Kidney epithelial cell (primary cell): ENCODE results near the gene RSPO4. TPM values are rescaled to one million over a fixed set of nuclear protein-coding genes. Genes with fewer than 3 reads are reported as not detected.

Experiments
- DNase-seq: peaks from one replicate; pipeline ENCODE4 v3.0.0-alpha.2; 2010; ENCODE audit warnings: low read depth
- H3K27me3 ChIP-seq: 2 replicates; pipeline ENCODE4 v1.6.0; 2011; ENCODE audit warnings: low read length; ENCODE audit not compliant: control insufficient read depth, insufficient read depth
- H3K36me3 ChIP-seq: 2 replicates; pipeline ENCODE4 v1.5.1; 2011; ENCODE audit warnings: low read length; ENCODE audit not compliant: control insufficient read depth, insufficient read depth
- H3K4me3 ChIP-seq: 2 replicates; pipeline ENCODE4 v1.5.1; 2011; ENCODE audit warnings: low read depth, mild to moderate bottlenecking, control low read depth, low read length
- total RNA-seq: library from RNA; depleted of rRNA; stranded (reverse); fragments of >200 nt; gene quantifications from 2 replicates; pipeline ENCODE4 v1.2.3, GENCODE V29; 2015
- TF ChIP-seq, protein P1 (sequence below): IDR thresholded peaks from 2 replicates; pipeline ENCODE4 v1.5.1; 2011; ENCODE audit warnings: mild to moderate bottlenecking, moderate library complexity, low read length, control low read depth, inconsistent platforms; ENCODE audit not compliant: insufficient read depth, poor library complexity, severe bottlenecking

The RSPO4 gene
- total RNA-seq, 1 donor from 2014 or later, result 3.3 TPM

DNA sequence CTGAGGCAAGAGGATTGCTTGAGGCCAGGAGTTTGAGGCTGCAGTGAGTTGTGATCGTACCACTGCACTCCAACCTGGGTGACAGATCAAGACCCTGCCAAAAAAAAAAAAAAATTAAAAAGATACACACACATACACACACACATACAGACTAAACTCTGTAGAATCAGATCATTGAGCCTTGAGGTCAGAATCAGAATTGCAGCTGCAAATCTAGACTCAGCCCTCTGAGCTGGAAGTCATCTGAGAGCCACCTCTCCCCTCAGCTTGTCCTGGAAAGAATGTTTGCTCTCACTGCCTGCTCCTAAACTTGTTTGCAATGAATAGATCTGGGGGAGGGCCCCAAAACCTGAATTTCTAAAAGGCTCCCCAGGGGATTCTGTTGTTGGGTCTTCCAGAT is 44.6 kb downstream of the RSPO4 start:
- DNase-seq, result no peak
- TF ChIP-seq, protein P1, sequence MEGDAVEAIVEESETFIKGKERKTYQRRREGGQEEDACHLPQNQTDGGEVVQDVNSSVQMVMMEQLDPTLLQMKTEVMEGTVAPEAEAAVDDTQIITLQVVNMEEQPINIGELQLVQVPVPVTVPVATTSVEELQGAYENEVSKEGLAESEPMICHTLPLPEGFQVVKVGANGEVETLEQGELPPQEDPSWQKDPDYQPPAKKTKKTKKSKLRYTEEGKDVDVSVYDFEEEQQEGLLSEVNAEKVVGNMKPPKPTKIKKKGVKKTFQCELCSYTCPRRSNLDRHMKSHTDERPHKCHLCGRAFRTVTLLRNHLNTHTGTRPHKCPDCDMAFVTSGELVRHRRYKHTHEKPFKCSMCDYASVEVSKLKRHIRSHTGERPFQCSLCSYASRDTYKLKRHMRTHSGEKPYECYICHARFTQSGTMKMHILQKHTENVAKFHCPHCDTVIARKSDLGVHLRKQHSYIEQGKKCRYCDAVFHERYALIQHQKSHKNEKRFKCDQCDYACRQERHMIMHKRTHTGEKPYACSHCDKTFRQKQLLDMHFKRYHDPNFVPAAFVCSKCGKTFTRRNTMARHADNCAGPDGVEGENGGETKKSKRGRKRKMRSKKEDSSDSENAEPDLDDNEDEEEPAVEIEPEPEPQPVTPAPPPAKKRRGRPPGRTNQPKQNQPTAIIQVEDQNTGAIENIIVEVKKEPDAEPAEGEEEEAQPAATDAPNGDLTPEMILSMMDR, result peak; percentile 12
- H3K27me3 ChIP-seq, result peaks cover 12% of the 10 kb centered on the region
- H3K4me3 ChIP-seq, result no peak overlapping the region
- no peaks in the 10 kb centered on the region for H3K36me3 ChIP-seq

DNA sequence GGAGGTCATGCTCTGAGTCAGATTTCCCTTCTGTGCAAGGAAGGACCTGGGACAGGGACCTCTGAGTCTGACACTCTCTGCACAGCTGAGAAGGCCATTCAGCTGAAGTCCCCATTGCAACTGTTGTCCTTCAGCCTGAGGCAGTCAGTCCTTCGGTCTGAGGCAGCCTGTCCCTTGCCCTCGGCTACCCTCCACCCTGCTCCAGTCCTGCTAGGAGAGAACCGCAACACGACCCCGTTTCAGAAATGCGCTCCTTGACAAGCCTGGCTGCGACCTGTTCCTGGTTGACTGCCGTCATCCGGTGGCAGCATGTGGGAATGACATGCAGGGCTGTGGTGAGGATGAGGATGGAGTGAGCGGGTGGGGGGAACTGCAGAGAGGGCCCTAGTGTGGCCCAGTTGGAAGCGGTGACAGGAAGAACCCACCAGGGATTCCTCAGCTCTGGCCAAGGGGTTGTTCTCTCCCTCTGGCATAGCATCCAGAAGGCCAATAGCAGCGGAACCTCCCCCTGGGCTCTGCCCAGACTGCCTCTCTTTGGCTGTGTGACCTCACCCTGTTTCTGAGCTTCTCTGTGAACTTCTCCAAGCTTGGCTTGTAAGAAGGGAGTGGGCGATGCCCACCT is 45.7 kb downstream of the RSPO4 start:
- TF ChIP-seq, protein P1, result peak; percentile 97
- Histone ChIP-seq H3K36me3 (no peaks in the 10 kb centered on the region), H3K4me3 (no peak overlapping the region), H3K27me3 (peaks cover 12% of the 10 kb centered on the region)
- DNase-seq, result no peak

DNA sequence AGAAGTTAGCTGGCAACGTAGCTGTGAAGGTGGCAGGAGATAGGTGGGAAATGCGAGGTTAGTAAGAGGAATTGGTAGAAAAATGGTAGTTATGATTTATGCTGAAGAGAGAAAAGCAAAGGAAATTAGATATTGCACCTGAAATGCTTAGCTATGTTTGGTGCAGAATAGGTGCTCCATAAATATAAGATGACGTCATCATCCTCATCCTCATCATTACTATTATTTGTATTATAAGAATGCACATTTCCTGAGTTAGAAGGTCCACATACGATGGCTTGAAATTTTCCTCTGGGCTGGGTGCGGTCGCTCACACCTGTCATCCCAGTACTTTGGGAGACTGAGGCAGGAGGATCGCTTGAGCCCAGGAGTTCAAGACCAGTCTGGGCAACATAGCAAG is 46.5 kb downstream of the RSPO4 start:
- TF ChIP-seq, protein P1, result no peak
- no peak for DNase-seq

DNA sequence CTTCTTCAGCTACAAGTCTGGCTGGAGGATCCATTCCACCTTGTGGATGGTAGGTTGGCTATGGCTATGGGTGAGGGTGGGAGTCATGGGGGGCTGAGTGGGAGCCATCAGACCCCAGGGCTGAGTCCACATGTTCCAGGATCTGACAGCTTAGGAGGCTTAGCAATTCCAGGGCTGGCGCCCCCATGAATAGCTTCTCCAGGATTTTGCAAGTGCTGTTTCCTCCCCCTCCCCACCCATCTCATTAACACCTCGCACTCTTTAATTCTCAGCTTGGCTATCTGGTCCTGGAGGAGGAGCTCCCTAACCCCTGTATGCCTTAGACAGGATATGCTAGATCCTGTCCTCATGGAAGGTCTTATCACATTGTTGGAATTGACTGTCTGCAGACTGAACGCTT is 47.0 kb downstream of the RSPO4 start:
- DNase-seq, result no peak
- Histone ChIP-seq H3K4me3 (no peak overlapping the region), H3K36me3 (no peaks in the 10 kb centered on the region), H3K27me3 (peaks cover 10% of the 10 kb centered on the region)
- TF ChIP-seq, protein P1, result no peak

More for the DNA sequence above, 46.5 kb downstream of the RSPO4 start:
- peaks cover 12% of the 10 kb centered on the region for H3K27me3 ChIP-seq
- H3K4me3 ChIP-seq, result no peak overlapping the region
- no peaks in the 10 kb centered on the region for H3K36me3 ChIP-seq

DNA sequence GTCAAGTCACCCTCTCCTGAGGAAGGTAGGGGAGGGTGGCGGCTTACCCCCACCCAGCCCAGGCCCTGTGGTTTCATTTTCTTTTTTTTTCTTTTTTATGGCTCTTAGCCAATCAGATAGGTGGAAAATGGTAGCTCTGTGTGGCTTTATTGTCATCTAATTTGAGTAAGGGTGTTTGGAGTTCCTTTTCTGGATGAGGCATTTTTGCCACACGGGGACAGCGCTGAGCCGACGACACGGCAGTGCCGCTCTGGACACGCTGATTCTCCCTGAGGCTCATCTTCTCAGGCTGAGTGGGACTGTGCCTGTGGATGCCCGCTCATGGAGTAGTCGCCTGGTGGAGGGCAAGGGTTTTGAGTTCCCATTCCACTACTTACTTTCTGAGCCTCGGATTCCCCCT is 48.4 kb downstream of the RSPO4 start:
- no peaks in the 10 kb centered on the region for H3K36me3 ChIP-seq
- peaks cover 7% of the 10 kb centered on the region for H3K27me3 ChIP-seq
- TF ChIP-seq, protein P1, result peak; percentile 21
- H3K4me3 ChIP-seq, result no peak overlapping the region
- no peak for DNase-seq

DNA sequence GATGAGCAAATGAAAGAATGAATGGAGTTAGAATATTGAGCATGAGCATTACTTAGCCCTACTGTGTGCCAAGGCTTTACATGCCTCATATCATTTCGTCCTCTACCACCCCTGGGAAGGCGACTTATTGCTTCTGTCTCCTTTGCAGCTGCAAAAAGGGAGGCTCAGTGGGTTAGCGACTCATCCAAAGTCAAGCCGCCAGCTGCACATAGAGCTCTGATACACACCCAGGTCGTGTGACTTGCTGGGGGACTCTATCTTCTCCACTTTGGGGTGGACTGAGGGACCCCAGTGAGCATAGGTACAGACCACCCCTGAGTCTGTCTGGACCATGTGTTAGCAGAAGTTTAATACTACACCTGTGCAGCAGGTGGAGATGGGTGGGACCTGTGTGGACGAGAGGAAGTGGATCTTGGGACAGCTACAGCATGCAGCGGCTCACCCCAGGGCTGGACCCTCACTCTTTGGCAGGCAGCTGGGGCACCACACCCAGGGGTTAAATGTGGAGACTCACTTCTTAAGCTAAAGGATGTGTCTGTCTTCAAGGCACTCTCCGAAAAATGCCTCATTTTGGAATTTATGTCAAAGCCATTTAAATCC is 49.8 kb downstream of the RSPO4 start:
- no peak for DNase-seq
- H3K36me3 ChIP-seq, result no peaks in the 10 kb centered on the region
- H3K27me3 ChIP-seq, result peaks cover 4% of the 10 kb centered on the region
- TF ChIP-seq, protein P1, result no peak
- H3K4me3 ChIP-seq, result no peak overlapping the region
